ENCODE data around the gene C17orf75.
"Not testable (repeated sequence)": the region's sequence is repeated elsewhere in the genome, so short reads cannot be mapped to it uniquely, and the experiment has no call there.

Gene C17orf75

DNA sequence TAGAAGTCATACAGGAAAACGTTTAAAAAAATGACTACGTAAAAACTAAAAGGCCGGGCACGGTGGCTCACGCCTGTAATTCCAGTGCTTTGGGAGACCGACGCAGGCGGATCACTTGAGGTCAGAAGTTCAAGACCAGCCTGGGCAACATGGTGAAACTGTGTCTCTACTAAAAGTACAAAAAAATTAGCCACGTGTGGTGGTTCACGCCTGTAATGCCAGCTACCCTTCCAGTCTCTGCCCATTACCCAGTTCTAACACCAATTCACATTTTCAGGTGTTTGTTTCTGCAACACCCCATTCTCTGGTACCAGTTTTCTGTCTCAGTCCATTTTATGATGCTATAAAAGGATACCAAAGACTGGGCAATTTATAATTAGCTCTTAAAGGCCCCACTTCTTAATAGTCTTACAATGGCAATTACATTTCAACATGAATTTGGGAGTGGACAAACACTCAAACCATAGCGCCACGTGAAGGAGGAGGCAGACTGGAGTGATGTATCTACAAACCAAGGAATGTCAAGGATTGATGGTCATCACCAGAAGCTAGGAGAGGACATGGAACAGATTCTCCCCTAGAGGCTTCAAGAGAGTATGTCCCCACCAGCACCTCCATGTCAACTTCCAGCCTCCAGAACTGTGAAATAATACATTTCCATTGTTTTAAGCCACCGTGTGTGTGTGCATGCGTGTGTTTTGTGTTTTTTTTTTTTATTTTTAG, 791 bp upstream of the C17orf75 start:
- no peak for DNase-seq

- peak; percentile 44 for DNase-seq
These were observed 674 bp downstream of the C17orf75 start for GRCh38 chr17:32341141-32341856.

DNA sequence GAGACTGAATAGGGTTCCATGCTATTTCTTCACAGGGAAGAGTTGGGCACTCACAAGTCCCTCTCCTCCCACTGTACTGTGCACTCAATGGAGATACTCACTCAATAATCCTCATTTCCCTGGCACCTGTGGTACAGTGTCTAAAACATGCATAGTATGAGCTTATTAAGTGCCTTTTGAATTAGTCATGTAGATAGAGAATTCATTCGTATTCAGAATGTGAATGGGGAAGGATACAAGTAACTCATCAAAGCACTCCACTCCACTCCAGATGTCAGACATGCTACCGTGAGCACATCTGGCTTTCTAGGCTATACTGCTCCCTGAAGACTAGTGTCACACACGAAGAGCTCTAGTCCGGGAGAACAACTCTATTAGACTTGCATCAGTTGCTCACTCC, 6.3 kb downstream of the C17orf75 start:
- no peak for DNase-seq

- no peak for DNase-seq
These were observed 6.9 kb downstream of the C17orf75 start for GRCh38 chr17:32335046-32335445.

DNA sequence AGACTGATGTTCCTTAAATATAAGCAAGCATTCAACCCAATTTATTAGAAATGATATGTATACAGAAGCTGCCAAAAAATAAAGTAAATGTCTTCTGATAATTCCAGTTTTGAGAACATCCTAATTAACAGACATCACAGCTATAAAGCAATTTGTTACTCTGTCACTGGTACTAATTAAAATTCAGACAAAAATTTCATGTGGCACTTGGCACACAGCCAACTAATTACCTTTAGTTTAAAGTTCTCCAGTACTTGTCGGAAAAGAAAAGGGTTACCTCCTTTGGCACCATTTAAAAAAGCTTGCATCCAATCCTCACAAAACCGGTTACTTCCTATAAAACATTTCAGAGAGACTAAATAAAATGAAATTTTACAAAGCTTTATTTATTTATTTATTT, 8.8 kb downstream of the C17orf75 start:
- no peak for DNase-seq

- no peak for DNase-seq
These were observed 10.5 kb downstream of the C17orf75 start for GRCh38 chr17:32331243-32332040.

- DNase-seq = no peak
These were observed 11.8 kb downstream of the C17orf75 start for GRCh38 chr17:32330147-32330546.

- DNase-seq = no peak
These were observed 14.1 kb downstream of the C17orf75 start for GRCh38 chr17:32327911-32328310.

GRCh38 chr17:32323811-32324491, 18.0 kb downstream of the C17orf75 start:
- DNase-seq = no peak

- no peak for DNase-seq
These were observed 18.9 kb downstream of the C17orf75 start for GRCh38 chr17:32323046-32323445.

GRCh38 chr17:32320847-32321246, 21.1 kb downstream of the C17orf75 start:
- no peak for DNase-seq

DNA sequence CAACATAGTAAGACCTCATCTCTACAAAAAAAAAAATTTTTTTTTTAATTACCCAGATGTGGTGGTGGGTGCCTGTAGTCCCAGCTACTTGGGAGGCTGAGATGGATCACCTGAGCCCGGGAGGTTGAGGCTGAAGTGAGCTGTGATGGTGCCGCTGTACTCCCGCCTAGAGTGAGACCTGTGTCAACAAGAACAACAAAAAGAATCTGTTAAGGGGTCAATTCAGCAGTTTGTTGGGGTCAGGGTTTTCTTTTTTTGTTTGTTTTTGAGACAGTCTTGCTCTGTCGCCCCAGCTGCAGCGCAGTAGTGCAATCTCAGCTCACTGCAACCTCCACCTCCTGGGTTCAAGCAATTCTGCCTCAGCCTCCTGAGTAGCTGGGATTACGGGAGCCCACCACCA, 21.9 kb downstream of the C17orf75 start:
- not testable (repeated sequence) for DNase-seq

- peak; percentile 64 for DNase-seq
These were observed 22.4 kb downstream of the C17orf75 start for GRCh38 chr17:32319548-32319905.

DNA sequence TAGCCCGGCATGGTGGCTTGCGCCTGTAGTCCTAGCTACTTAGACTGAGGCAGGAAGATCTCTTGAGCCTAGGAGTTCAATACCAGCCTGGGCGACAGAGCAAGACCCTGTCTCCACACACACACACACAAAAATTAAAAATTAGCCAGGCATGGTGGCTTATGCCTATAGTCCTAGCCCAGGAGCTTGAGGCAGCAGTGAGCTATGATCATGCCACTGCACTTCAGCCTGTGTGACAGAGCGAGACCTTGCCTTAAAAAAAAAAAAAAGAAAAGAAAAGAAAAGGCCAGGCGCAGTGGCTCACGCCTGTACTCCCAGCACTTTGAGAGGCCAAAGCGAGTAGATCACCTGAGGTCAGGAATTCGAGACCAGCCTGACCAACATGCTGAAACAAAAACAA, 23.9 kb downstream of the C17orf75 start:
- DNase-seq = no peak

DNA sequence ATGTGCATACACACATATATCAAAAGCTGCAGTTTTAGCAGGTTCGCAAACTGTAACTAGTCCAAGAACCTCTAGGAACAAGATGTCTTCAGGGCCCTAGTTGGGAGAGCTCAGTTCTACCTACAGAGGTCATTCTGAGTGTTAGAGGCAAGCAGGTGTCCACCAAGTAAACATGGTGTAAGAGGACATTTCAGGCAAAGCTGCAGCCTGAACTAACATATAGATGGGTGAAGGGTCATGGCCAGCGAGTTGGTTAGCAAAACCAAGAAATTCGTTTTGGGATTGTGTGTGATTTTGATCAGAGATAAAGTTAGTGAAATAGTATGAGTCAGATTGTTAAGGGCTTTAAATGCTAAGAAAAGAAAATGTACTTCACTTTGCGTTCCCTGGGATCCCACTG, 24.6 kb downstream of the C17orf75 start:
- no peak for DNase-seq

DNA sequence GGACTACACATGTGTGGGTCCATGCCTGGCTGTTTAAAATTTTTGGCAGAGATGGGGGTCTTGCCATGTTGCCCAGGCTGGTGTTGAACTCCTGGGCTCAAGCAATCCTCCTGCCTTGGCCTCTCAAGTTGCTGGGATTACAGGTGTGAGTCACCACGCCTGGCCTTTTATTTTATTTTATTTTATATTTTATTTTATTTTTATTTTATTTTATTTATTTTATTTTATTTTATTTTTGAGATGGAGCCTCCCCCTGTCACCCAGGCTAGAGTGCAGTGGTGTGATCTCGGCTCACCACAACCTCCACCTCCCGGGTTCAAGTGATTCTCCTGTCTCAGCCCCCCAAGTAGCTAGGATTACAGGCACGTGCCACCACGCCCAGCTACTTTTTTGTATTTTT, 25.3 kb downstream of the C17orf75 start:
- DNase-seq = not testable (repeated sequence)

GRCh38 chr17:32315171-32315570, 26.8 kb downstream of the C17orf75 start:
- no peak for DNase-seq

DNA sequence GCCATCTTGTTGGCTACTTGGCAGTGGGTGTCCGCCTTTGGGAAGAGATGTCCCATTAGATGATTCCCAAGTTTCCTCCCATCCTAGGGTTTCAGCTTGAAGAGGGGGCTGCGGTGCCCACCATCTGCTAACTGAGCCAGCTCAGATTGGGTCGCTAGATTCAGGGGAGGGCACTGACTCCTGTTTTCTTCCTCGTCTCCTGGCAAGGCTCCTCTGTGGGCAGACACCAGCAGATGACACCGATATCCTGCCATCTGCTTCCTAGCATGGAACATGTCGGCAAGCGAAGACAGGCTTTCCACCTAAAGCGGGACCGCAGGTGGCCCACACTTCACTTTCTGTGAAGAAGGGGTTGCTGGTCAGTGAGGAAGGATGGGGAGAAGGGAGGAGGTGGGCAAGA, 27.3 kb downstream of the C17orf75 start:
- no peak for DNase-seq

- DNase-seq = no peak
These were observed 30.9 kb downstream of the C17orf75 start for GRCh38 chr17:32311028-32311536.

DNA sequence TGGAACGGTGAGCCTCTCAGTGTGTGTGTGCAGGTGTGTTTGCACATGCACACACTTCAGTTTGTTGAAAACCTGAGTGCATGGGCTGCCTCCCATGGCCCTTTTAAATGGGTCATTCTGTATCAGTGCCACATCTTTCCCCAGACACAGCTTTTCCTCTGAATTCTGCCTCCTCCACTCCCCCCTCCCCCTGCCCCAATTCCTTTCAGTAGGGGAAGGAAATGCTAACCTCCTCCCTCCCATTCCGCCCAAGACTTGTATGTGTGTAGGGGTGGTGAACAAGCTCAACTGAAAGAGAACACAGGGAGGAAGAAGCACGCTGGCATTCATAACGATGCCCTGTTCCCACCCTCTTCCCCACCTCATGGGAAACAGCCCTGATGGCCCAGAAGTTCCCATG, 34.3 kb downstream of the C17orf75 start:
- DNase-seq = no peak

DNA sequence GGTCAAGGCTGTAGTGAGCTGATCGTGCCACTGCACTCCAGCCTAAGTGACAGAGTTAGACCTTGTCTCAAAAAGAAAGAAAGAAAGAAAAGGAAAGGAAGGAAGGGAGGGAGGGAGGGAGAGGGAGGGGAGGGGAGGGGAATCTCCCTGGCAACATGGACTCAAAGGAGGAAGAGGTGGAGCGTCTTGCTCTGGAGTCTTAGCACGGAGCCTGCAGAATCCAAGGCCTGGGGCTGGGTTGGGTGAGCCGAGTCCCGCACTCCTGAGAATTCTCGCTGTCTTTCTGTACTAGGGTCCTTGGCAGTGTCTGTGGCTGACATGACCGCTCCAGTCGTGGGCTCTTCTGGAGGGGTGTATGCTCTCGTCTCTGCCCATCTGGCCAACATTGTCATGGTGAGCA, 36.9 kb downstream of the C17orf75 start:
- DNase-seq = no peak

GRCh38 chr17:32303781-32304288, 38.1 kb downstream of the C17orf75 start:
- DNase-seq = no peak

Measured in effector CD4-positive, alpha-beta T cell (primary cell).